D721Med (cell line): Measurements from ENCODE around the gene SLC35B1.

ENCODE experiments used
- DNase-seq: peaks from one replicate; pipeline ENCODE4 v3.0.0; 2011; ENCODE audit warnings: low spot score; ENCODE audit not compliant: insufficient read length
- FAIRE-seq: peaks from 2 replicates; lab custom pipeline; 2011; peaks lifted over from hg19 to GRCh38; lab: Jason Lieb, UNC
- TF ChIP-seq, protein P1 (sequence below): IDR thresholded peaks from 2 replicates; pipeline ENCODE4 v1.5.1; 2012; ENCODE audit warnings: mild to moderate bottlenecking, control low read depth; ENCODE audit not compliant: insufficient read depth; ENCODE audit errors: missing control alignments

Gene SLC35B1

DNA sequence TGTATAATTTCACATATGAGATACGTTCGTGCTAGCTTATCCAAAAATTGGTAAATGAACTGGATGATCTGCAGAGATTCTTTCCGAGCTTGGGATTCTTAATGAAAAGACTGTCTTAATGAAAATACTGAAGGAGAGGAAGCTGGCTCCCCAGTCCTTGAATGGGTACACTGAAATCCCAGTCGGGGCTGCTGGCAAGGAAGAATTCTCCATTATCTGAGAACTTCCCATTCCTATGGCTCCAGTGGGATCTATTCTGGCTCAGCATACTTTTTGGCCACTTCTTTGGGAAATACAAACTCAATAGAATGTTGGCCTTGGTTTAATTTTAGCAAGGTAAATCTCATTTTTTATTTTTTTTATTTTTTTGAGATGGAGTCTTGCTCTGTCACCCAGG is 23.7 kb upstream of the SLC35B1 start:
- no peak for FAIRE-seq

GRCh38 chr17:49730785-49731434 is 23.1 kb upstream of the SLC35B1 start:
- FAIRE-seq (no peak), DNase-seq (no peak)
- TF ChIP-seq, protein P1, sequence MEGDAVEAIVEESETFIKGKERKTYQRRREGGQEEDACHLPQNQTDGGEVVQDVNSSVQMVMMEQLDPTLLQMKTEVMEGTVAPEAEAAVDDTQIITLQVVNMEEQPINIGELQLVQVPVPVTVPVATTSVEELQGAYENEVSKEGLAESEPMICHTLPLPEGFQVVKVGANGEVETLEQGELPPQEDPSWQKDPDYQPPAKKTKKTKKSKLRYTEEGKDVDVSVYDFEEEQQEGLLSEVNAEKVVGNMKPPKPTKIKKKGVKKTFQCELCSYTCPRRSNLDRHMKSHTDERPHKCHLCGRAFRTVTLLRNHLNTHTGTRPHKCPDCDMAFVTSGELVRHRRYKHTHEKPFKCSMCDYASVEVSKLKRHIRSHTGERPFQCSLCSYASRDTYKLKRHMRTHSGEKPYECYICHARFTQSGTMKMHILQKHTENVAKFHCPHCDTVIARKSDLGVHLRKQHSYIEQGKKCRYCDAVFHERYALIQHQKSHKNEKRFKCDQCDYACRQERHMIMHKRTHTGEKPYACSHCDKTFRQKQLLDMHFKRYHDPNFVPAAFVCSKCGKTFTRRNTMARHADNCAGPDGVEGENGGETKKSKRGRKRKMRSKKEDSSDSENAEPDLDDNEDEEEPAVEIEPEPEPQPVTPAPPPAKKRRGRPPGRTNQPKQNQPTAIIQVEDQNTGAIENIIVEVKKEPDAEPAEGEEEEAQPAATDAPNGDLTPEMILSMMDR, result no peak

More for the DNA sequence above, 23.7 kb upstream of the SLC35B1 start:
- TF ChIP-seq, protein P1, result no peak
- DNase-seq, result no peak

GRCh38 chr17:49730078-49730784 is 22.5 kb upstream of the SLC35B1 start:
- FAIRE-seq (no peak), DNase-seq (no peak)
- TF ChIP-seq, protein P1, result no peak

DNA sequence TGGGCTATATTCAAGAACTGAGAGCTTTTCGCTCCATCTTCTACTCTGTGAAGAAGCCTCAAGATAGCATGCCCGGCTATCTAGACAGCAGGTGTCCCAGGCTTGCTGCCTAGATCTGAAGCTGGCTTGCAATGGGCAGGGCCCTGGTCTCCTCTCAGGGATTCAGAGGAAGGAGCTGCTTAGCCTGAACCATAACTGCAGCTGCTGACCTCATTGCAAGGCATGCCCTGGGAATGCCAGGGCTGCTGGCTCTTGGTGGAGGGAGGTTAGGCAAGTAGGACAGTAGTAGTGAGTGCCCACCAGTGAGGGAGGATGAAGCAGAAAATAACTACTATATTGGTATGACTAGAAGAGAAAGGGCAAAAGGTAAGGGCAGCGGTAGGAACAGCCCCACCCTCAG is 21.3 kb upstream of the SLC35B1 start:
- no peak for DNase-seq
- TF ChIP-seq, protein P1, result no peak
- no peak for FAIRE-seq

GRCh38 chr17:49728425-49728824 is 20.7 kb upstream of the SLC35B1 start:
- DNase-seq (no peak), FAIRE-seq (no peak)
- TF ChIP-seq, protein P1, result no peak

DNA sequence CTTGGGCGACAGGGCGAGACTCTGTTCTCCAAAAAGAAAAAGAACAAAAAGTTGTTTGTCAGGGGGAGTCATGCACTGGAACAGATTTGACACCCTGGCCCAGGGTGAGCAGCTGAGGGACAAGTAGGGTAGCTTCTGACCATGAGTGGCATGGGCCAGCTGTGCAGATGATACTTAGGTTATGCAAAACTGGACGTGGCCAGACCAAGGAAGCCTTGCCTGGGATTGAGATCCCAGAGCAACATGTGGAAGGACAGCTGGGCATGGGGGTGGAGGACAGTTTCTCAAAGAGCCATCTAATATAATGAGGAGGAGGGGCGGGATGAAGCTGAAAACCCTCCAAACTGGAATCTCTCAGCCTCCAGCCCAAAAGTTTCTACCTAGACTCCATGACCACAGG is 19.6 kb upstream of the SLC35B1 start:
- TF ChIP-seq, protein P1, result no peak
- FAIRE-seq (no peak), DNase-seq (no peak)
